Activated CD4-positive, alpha-beta T cell treated with anti-CD3 and anti-CD28 coated beads, Interleukin-2, amount 50 U/mL, for 1 hour (primary cell): ENCODE measurements around the gene CEP57.

Experiments
- DNase-seq: peaks from one replicate; pipeline ENCODE4 v3.0.0-alpha.2; 2020

Gene CEP57

GRCh38 chr11:95790123-95790932 lies at the start of gene CEP57:
TSS of gene CEP57 (plus strand) at chr11:95790498. CDS start at chr11:95790699, 201 bp downstream.
- DNase-seq, result peak; percentile 91

GRCh38 chr11:95750101-95750500 lies 40.2 kb upstream of the CEP57 start:
- no peak for DNase-seq

DNA sequence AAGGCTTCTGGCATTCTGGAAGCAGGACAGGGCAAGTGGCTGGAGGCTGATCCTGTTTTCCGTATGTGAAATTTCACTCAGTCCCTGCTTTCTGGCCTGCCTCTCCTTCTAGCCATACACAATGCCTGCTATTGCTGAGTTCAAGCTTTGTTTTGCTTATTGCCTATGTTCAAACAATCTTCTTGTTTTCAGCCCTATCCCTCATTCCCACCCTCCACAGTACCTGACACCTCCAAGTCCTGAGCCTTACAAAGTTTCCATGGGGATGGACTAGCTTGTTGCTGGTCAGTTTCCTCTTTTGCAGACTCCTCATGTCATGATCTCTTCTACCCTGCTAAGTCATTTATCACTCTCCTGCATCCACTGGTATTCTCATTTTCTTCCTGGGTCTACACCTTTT lies 38.8 kb upstream of the CEP57 start:
- no peak for DNase-seq

- DNase-seq, result no peak
Observed at GRCh38 chr11:95760941-95761340, 29.4 kb upstream of the CEP57 start.

DNA sequence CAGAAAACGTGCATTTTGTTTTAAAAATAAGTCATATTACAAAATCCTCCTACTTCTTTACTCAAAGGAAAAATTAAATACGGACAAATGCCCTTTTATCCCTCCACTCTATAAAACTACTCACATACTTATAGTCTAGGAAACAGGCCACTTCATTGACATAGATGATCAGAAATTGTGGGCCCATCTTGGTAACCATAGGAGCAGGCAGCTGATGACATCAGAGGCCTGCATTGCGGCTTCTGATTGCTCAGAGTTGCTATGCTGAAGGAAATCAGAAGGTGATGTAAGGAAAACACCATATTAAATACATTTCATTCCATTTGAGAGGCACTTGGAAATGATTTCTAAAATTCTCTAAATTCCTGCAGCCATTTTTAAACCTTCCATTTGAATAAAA lies 27.8 kb upstream of the CEP57 start:
- no peak for DNase-seq

- no peak for DNase-seq
Observed at GRCh38 chr11:95764267-95764898, 25.9 kb upstream of the CEP57 start.

DNA sequence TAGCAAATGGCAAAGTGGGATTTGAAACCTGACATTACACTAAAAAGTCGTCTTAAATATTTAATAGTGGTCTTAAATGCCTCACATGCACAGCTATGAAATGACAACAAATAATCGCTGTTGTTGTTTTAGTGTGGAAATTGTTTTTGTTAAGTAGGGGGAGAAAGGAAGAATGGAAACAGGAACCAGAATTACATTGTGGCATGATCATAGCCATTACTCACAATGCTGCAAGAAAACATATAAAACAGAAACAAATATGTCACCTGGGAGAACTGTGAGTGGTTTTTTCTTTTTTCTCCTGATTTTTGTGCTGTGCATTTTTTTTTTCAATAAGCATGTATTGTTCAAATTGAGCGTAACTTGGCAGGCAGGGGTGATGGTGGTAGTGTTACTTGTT lies 23.6 kb upstream of the CEP57 start:
- DNase-seq, result no peak

DNA sequence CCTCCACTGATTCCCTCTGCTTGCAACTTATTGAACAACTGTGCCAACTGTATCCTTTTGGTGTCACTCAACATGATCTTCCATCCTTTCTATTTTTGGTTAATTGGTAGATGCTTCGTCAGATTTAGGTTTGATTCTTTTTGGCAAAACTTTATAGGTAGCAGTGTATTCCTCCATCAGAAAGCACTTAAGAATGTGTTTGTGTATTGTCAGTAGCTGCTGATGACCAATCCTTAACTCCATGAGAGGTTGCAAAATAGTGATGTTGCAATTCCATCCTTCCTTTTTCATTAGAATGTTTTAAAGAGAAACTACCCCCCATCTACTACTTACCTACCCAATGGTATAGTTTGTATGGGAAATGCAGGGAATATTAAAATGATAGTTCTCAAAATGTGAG lies 22.8 kb upstream of the CEP57 start:
- DNase-seq, result no peak

- no peak for DNase-seq
Observed at GRCh38 chr11:95768521-95768920, 21.8 kb upstream of the CEP57 start.

DNA sequence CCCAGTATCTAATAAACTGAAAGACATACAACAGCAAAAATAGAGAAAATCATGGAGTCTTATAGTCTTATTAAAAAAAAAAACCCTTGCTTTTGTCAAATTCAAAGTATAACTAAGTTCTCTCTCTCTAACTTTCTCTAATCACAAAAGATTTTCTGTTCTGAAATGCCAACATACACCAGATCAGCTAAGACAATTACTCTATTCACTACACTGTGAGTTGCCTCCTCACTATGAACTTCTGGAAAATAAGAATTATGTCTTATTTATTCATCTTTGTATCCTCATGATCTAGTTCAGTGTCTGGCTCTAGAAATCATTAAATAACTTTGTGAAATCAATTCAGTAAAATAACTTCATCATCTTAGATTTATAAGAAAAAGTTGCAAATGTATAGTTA lies 13.4 kb upstream of the CEP57 start:
- no peak for DNase-seq

GRCh38 chr11:95778699-95779098 lies 11.6 kb upstream of the CEP57 start:
- no peak for DNase-seq

GRCh38 chr11:95780544-95780943 lies 9.8 kb upstream of the CEP57 start:
- no peak for DNase-seq

DNA sequence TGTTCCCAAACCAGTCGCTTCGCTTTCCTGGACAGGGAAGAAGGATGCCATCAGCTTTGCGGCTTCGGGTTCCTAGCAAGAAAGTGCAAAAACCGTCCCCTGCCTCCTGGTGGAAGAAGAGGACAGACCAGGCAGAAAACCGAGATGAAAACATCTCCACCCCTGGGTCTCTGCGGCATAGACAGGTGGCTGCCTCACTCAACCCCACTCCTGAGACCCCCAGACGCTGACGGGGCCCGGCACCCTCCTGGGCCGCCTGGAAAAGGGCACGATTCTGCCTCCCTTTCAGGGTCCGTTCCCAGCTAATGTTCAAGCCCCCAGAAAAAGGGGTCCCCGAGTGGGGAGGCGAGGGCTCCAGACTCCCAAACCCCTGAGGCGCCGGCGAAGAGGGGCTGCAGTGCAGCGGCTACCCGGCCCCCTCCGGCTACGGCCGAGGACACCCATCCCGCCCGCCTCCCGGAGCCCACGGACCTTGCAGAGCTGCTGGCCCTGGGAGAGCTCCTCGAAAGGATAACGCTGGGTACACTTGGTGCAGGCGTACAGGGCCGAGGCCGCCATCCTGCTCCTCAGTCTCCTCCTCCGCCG lies 1.3 kb upstream of the CEP57 start:
- DNase-seq, result peak; percentile 31

- DNase-seq, result peak; percentile 95
Observed at GRCh38 chr11:95789506-95790122, 684 bp upstream of the CEP57 start, which contains the start of gene FAM76B. TSS of gene FAM76B (minus strand) at chr11:95789782. CDS start at chr11:95789478, 304 bp downstream.

DNA sequence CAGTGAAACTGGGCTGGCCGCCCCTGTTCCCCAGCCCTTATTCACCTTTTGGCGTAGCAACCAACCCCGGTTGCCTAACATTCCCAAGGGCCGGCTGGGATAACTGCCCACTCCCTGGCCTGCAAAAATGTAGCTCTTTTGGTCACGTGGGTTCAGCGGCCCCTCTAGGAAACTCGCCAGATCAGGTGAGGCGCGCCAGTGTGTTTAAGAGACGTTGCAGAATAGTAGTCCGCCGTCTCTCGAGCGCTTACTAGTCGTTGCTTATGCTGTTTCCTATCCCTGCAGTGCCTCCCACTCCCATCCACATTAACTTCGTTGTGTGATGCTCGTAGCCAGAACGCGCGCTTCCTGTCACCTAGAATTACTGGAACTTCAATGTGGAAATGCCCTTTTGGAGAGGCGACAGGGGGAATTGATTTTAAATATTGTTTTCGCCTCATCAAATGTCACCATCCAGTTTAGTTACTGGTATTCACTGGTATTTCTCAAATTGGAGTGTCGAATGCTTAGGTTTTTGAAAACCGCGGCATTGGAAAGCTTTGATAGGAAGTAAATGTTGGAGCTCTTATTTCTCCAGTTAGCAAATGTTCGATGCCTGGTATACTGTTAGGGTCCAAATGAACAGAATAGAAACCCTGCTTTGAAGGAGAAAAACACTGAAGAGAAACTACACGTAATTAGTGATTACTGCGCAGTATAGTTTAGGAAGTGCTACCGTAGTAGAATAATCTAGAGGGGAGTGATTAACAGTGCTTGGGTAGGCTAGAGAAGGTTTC lies 823 bp downstream of the CEP57 start:
- DNase-seq, result peak; percentile 39

DNA sequence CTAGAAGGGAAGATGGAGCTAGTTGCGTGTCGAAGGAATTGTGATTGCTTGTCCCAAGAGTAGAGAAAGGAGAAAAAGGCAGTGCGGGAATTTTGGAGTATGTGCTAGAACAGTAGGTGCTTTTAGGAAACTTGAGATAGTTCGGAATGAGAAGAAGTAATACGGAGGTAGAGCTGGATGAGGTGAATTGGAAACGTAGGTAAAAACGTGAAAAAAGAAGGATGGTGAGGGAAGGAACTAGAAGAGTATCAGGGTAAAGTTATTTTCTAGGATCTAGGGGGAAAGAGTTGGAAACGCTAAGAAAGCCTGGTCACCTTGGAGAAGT lies 1.4 kb downstream of the CEP57 start:
- DNase-seq, result no peak

DNA sequence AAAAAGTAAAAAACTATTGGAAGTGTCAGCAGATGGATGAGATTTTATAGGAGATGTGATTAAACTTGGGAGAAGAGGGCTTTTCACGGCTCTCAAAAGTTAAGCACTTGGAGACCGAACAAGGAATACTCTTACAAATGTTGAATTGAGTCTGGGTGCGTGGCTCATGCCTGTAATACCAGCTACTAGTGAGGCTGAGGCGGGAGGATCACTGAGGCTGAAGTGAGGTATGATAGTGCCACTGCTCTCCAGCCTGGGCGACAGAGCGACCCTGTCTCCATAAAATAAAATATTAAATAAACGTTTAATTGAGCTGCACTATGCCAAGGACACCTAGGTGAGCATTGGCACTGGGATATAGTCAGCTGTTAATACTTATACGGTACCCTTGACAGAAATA lies 1.9 kb downstream of the CEP57 start:
- DNase-seq, result no peak

DNA sequence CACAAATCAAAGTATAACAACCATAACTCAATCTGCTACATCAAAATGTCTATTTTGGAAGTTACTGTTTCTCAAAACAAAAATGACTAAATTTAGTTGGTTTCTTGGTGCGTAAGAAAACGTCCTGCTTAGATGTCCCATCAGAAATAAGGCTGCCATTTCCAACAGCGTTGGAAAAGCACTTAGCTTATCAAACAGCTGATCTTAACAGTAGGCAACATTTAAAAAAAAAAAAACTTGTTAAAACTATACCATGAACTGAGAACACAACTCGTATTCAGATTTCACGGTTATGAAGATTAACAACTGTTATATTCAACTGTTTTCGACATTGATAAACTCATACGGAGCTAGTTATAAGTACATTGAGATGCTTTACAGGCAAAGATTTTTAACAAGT lies 2.4 kb downstream of the CEP57 start:
- DNase-seq, result no peak

DNA sequence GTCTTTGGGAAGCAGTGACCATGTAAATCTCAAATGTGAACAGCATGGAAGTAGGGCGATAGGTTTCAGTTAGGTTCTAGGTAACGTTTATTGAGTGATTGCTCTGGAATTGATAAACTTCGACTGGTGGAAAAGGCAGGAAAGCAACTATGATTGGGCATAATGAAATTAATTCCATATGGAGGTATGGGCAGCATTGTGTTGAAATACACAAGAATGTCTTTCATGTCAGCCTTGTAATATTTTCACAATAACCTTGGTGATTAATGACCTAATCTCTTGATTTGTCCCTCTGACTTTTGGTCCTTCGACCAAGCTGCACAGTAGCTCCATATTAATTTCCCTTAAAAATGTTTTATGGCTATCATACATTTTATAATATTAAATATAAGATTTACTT lies 2.8 kb downstream of the CEP57 start:
- DNase-seq, result no peak

DNA sequence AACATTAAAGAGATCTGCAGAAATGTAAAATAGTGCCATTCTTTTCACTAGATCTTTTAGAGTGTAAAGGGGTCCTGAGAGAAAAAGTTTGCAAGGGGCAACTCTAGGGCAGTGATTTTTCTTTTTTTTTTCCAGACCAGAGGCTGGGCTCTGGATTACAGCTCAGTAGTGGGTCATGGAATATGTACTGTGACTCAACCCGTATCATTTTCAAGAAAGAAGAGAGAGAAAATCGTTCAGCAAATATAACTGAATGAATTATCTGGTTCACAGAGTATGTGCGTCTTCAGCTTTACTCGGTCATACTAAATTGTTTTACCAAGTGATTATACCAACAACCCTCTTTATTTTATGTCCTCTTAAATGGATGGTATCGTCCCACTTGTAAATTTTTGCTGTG lies 3.8 kb downstream of the CEP57 start:
- DNase-seq, result no peak

DNA sequence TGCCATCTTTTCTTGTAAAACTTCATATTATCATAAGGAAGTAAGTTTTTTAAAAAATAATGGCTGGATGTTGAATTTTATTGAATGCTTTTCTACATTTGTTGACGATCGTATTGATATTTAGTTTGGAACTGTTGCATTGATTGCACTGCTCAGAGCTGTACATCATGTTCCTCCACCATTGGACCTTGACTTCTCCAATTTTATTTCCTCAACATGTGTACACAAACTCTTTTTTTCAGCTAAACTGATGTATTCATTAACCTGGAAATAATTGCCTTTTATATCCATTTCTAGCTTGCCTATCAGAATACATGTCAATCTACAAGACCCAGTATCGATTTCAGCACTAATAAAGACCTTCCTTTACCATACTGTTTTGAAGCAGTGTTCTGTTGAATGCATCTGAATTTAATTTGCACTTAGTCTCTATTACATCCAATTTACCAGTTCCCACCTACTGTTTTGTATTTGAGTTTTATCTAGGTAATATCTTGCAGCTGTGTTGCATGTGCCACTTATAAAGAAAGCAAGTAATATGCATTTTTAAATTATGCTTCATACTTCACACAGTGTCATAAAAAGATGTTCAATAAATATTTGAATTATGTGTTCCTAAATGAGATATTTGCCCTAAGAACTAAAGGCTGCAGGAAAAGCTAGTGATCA lies 5.5 kb downstream of the CEP57 start:
- DNase-seq, result no peak

- DNase-seq, result no peak
Observed at GRCh38 chr11:95796501-95796900, 6.2 kb downstream of the CEP57 start.

GRCh38 chr11:95799546-95799945 lies 9.2 kb downstream of the CEP57 start:
- no peak for DNase-seq
